Stimulated activated naive CD8-positive, alpha-beta T cell treated with anti-CD3 and anti-CD28 coated beads, Interleukin-15, Interleukin-2, amounts not matched to agents 100 ng/mL and 50 ng/mL, for 24 hours (primary cell): ENCODE data around the gene DELE1.

ENCODE experiments used
- H3K27ac Mint-ChIP-seq: one replicate; pipeline ENCODE4 v1.8.0; 2021; ENCODE audit warnings: mild to moderate bottlenecking, mixed read lengths
- H3K27me3 Mint-ChIP-seq: one replicate; pipeline ENCODE4 v1.8.0; 2021; ENCODE audit warnings: mixed read lengths
- H3K36me3 Mint-ChIP-seq: one replicate; pipeline ENCODE4 v1.8.0; 2021; ENCODE audit warnings: low read depth, mixed read lengths
- H3K4me1 Mint-ChIP-seq: one replicate; pipeline ENCODE4 v1.8.0; 2021; ENCODE audit warnings: low read depth, mixed read lengths
- H3K4me3 Mint-ChIP-seq: one replicate; pipeline ENCODE4 v1.8.0; 2021; ENCODE audit warnings: mild to moderate bottlenecking, mixed read lengths
- H3K9me3 Mint-ChIP-seq: one replicate; pipeline ENCODE4 v1.8.0; 2021; ENCODE audit warnings: mixed read lengths

Gene DELE1

GRCh38 chr5:141968914-141969608 lies 45.4 kb downstream of the DELE1 start, which contains the start of gene RNF14:
RNF14 (plus strand) TSS chr5:141969105; CDS start chr5:141973589, 4,484 bp downstream.
- Mint-ChIP-seq H3K36me3 (peaks cover 23% of the 10 kb centered on the region), H3K4me3 (peak within 1 kb of the TSS; percentile 96), H3K27me3 (no peaks in the 10 kb centered on the region), H3K27ac (peak within 1 kb of the TSS; percentile 93), H3K9me3 (no peaks in the 10 kb centered on the region), H3K4me1 (peaks cover 44% of the 10 kb centered on the region)

- Mint-ChIP-seq H3K27ac (peak overlapping the region; percentile 93), H3K27me3 (no peaks in the 10 kb centered on the region), H3K36me3 (peaks cover 33% of the 10 kb centered on the region), H3K9me3 (no peaks in the 10 kb centered on the region), H3K4me1 (peaks cover 54% of the 10 kb centered on the region), H3K4me3 (peak overlapping the region; percentile 96)
Observed at GRCh38 chr5:141969783-141970771, 46.4 kb downstream of the DELE1 start.

GRCh38 chr5:141973871-141974595 lies 50.4 kb downstream of the DELE1 start:
- Mint-ChIP-seq H3K27me3 (no peaks in the 10 kb centered on the region), H3K36me3 (peaks cover 60% of the 10 kb centered on the region), H3K4me1 (peaks cover 51% of the 10 kb centered on the region), H3K9me3 (no peaks in the 10 kb centered on the region), H3K4me3 (peak overlapping the region; percentile 53), H3K27ac (peak overlapping the region; percentile 85)

GRCh38 chr5:141976176-141976575 lies 52.5 kb downstream of the DELE1 start:
- H3K36me3 Mint-ChIP-seq, result peaks cover 72% of the 10 kb centered on the region

GRCh38 chr5:141978389-141978788 lies 54.7 kb downstream of the DELE1 start:
- H3K4me3 Mint-ChIP-seq, result no peak overlapping the region
- H3K27me3 Mint-ChIP-seq, result no peaks in the 10 kb centered on the region
- no peaks in the 10 kb centered on the region for H3K9me3 Mint-ChIP-seq
- H3K27ac Mint-ChIP-seq, result no peak overlapping the region
- H3K36me3 Mint-ChIP-seq, result peaks cover 80% of the 10 kb centered on the region
- peaks cover 24% of the 10 kb centered on the region for H3K4me1 Mint-ChIP-seq

More at GRCh38 chr5:141976176-141976575, 52.5 kb downstream of the DELE1 start:
- peaks cover 34% of the 10 kb centered on the region for H3K4me1 Mint-ChIP-seq
- no peak overlapping the region for H3K27ac Mint-ChIP-seq
- no peaks in the 10 kb centered on the region for H3K27me3 Mint-ChIP-seq
- no peak overlapping the region for H3K4me3 Mint-ChIP-seq
- no peaks in the 10 kb centered on the region for H3K9me3 Mint-ChIP-seq

GRCh38 chr5:141982626-141983025 lies 59.0 kb downstream of the DELE1 start:
- Mint-ChIP-seq H3K27ac (no peak overlapping the region), H3K27me3 (no peaks in the 10 kb centered on the region), H3K4me3 (no peak overlapping the region), H3K9me3 (no peaks in the 10 kb centered on the region), H3K4me1 (no peaks in the 10 kb centered on the region), H3K36me3 (peaks cover 80% of the 10 kb centered on the region)

GRCh38 chr5:141986072-141986471 lies 62.4 kb downstream of the DELE1 start:
- H3K4me1 Mint-ChIP-seq, result no peaks in the 10 kb centered on the region
- no peaks in the 10 kb centered on the region for H3K27me3 Mint-ChIP-seq
- no peak overlapping the region for H3K4me3 Mint-ChIP-seq
- peaks cover 64% of the 10 kb centered on the region for H3K36me3 Mint-ChIP-seq
- no peaks in the 10 kb centered on the region for H3K9me3 Mint-ChIP-seq
- no peak overlapping the region for H3K27ac Mint-ChIP-seq

GRCh38 chr5:141989720-141990119 lies 66.0 kb downstream of the DELE1 start:
- no peaks in the 10 kb centered on the region for H3K9me3 Mint-ChIP-seq
- H3K4me1 Mint-ChIP-seq, result no peaks in the 10 kb centered on the region
- H3K27me3 Mint-ChIP-seq, result no peaks in the 10 kb centered on the region
- peaks cover 62% of the 10 kb centered on the region for H3K36me3 Mint-ChIP-seq
- no peak overlapping the region for H3K27ac Mint-ChIP-seq
- H3K4me3 Mint-ChIP-seq, result no peak overlapping the region
